Adrenal gland (tissue), 5 donors: ENCODE results near the gene FCN1.

Source experiments
- POLR2A ChIP-seq, 2 donors: fragments of 450-650 bp; IDR thresholded peaks; one replicate each; pipeline ENCODE4 v1.6.1; 2017; ENCODE audit warnings: antibody characterized with exemption in 2 of 2, mild to moderate bottlenecking in 2 of 2, moderate library complexity in 1 of 2
- TF ChIP-seq, protein P1 (sequence below), 6 experiments: fragments of 450-650 bp in 4 of 6; fragments of 200-600 bp in 2 of 6; sonication (generic) in 1 of 6; IDR thresholded peaks; 1 replicate in 5 of 6; 2 replicates in 1 of 6; pipeline versions ENCODE4 v1.5.1 to v1.8.0; 2016 to 2021; ENCODE audit warnings: antibody characterized with exemption in 6 of 6, mild to moderate bottlenecking in 2 of 6, moderate library complexity in 1 of 6
- donor health status: DM: no; HTN: no; CAD: no.

DNA sequence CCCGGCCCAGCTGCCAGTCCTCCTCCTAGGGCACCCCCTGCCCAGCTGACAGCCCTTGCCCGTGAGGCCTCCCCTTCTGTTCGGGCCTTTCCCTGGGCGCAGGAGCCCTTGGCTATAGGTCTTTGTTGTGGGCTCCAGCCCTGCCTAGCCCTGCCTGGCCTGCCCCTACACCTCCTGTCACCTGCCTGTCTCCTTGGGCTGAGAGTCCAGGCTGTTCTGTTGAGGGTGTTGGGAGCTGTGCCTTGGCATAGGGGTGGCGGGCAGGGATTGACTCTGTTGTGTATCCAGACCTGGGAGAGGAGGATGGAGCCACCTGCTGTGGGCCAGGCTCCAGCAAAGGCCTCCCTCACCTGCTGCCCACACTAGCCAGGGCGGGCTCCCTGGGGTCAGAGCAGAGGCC lies 25.5 kb downstream of the FCN1 start:
- TF ChIP-seq, protein P1, sequence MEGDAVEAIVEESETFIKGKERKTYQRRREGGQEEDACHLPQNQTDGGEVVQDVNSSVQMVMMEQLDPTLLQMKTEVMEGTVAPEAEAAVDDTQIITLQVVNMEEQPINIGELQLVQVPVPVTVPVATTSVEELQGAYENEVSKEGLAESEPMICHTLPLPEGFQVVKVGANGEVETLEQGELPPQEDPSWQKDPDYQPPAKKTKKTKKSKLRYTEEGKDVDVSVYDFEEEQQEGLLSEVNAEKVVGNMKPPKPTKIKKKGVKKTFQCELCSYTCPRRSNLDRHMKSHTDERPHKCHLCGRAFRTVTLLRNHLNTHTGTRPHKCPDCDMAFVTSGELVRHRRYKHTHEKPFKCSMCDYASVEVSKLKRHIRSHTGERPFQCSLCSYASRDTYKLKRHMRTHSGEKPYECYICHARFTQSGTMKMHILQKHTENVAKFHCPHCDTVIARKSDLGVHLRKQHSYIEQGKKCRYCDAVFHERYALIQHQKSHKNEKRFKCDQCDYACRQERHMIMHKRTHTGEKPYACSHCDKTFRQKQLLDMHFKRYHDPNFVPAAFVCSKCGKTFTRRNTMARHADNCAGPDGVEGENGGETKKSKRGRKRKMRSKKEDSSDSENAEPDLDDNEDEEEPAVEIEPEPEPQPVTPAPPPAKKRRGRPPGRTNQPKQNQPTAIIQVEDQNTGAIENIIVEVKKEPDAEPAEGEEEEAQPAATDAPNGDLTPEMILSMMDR (IDR thresholded peaks at IDR 0.05) = no peak
- no peak for TF ChIP-seq POLR2A (IDR thresholded peaks at IDR 0.05)
